Measurements from ENCODE around the gene KIRREL3. TPM values are rescaled to one million over a fixed set of nuclear protein-coding genes. Genes with fewer than 3 reads are reported as not detected.

Gene KIRREL3
- total and polyA plus RNA-seq, 5 donors, result 0.74 to 1.2 (median 1.0) TPM

- ATAC-seq, result peak; percentile 92 to 94
- Histone ChIP-seq H3K4me3 (ENCODE audit: low read length) (no peak overlapping the region), H3K9me3 (ENCODE audit: control insufficient read depth, low read length) (no peaks in the 10 kb centered on the region), H3K27ac (ENCODE audit: low read length) (peak overlapping the region; percentile 39), H3K27me3 (ENCODE audit: control insufficient read depth, insufficient read depth) (no peaks in the 10 kb centered on the region), H3K4me1 (ENCODE audit: control insufficient read depth, insufficient read depth, low read length) (peaks cover 2% of the 10 kb centered on the region)
- 44% methylated on average over 6 of the region's 6 CpGs for WGBS
- intact Hi-C loops (cut with DNase I), result no loop called here
- DNase-seq, result peak in 2 of 3 donors; percentile 24 to 49
These were observed 190.9 kb downstream of the KIRREL3 start for GRCh38 chr11:126809514-126810289.

- DNase-seq (no peak), ATAC-seq (no peak)
- H3K27ac ChIP-seq (ENCODE audit: low read length), result no peak overlapping the region
- 51% methylated on average over 2 of the region's 2 CpGs for WGBS
- intact Hi-C loops (cut with DNase I), result no loop called here
- no peak overlapping the region for H3K4me3 ChIP-seq (ENCODE audit: low read length)
- no peaks in the 10 kb centered on the region for H3K27me3 ChIP-seq (ENCODE audit: control insufficient read depth, insufficient read depth)
- no peaks in the 10 kb centered on the region for H3K9me3 ChIP-seq (ENCODE audit: control insufficient read depth, low read length)
- peaks cover 2% of the 10 kb centered on the region for H3K4me1 ChIP-seq (ENCODE audit: control insufficient read depth, insufficient read depth, low read length)
These were observed 191.7 kb downstream of the KIRREL3 start for GRCh38 chr11:126808836-126809235.

- Histone ChIP-seq H3K4me3 (ENCODE audit: low read length) (no peak overlapping the region), H3K9me3 (ENCODE audit: control insufficient read depth, low read length) (no peaks in the 10 kb centered on the region), H3K27ac (ENCODE audit: low read length) (no peak overlapping the region), H3K4me1 (ENCODE audit: control insufficient read depth, insufficient read depth, low read length) (peaks cover 2% of the 10 kb centered on the region), H3K27me3 (ENCODE audit: control insufficient read depth, insufficient read depth) (no peaks in the 10 kb centered on the region)
- ATAC-seq, result no peak
- WGBS, result 41% methylated on average over 2 of the region's 2 CpGs
- no peak for DNase-seq
- intact Hi-C loops (cut with DNase I), result no loop called here
These were observed 192.3 kb downstream of the KIRREL3 start for GRCh38 chr11:126808296-126808695.

- Histone ChIP-seq H3K27me3 (ENCODE audit: control insufficient read depth, insufficient read depth) (no peaks in the 10 kb centered on the region), H3K9me3 (ENCODE audit: control insufficient read depth, low read length) (no peaks in the 10 kb centered on the region), H3K27ac (ENCODE audit: low read length) (no peak overlapping the region), H3K4me3 (ENCODE audit: low read length) (no peak overlapping the region), H3K4me1 (ENCODE audit: control insufficient read depth, insufficient read depth, low read length) (peaks cover 2% of the 10 kb centered on the region)
- DNase-seq (no peak), ATAC-seq (no peak)
- intact Hi-C loops (cut with DNase I), result no loop called here
- WGBS, result 94% methylated on average over 3 of the region's 3 CpGs
These were observed 194.7 kb downstream of the KIRREL3 start for GRCh38 chr11:126805870-126806269.

GRCh38 chr11:126804363-126804762 lies 196.2 kb downstream of the KIRREL3 start:
- ATAC-seq, result no peak
- H3K4me3 ChIP-seq (ENCODE audit: low read length), result no peak overlapping the region
- DNase-seq, result no peak
- WGBS, result 78% methylated on average over 2 of the region's 2 CpGs
- no peak overlapping the region for H3K27ac ChIP-seq (ENCODE audit: low read length)
- H3K4me1 ChIP-seq (ENCODE audit: control insufficient read depth, insufficient read depth, low read length), result no peaks in the 10 kb centered on the region
- no peaks in the 10 kb centered on the region for H3K9me3 ChIP-seq (ENCODE audit: control insufficient read depth, low read length)
- intact Hi-C loops (cut with DNase I), result no loop called here
- H3K27me3 ChIP-seq (ENCODE audit: control insufficient read depth, insufficient read depth), result no peaks in the 10 kb centered on the region

GRCh38 chr11:126800009-126800408 lies 200.6 kb downstream of the KIRREL3 start:
- intact Hi-C loops (cut with DNase I), result no loop called here
- 81% methylated on average over 3 of the region's 3 CpGs for WGBS
- no peak overlapping the region for H3K4me3 ChIP-seq (ENCODE audit: low read length)
- no peaks in the 10 kb centered on the region for H3K4me1 ChIP-seq (ENCODE audit: control insufficient read depth, insufficient read depth, low read length)
- no peaks in the 10 kb centered on the region for H3K27me3 ChIP-seq (ENCODE audit: control insufficient read depth, insufficient read depth)
- ATAC-seq (no peak), DNase-seq (no peak)
- H3K9me3 ChIP-seq (ENCODE audit: control insufficient read depth, low read length), result no peaks in the 10 kb centered on the region
- H3K27ac ChIP-seq (ENCODE audit: low read length), result no peak overlapping the region

- H3K27me3 ChIP-seq (ENCODE audit: control insufficient read depth, insufficient read depth), result no peaks in the 10 kb centered on the region
- WGBS, result 81% methylated on average over 5 of the region's 5 CpGs
- no peaks in the 10 kb centered on the region for H3K9me3 ChIP-seq (ENCODE audit: control insufficient read depth, low read length)
- ATAC-seq (no peak), DNase-seq (no peak)
- no peak overlapping the region for H3K27ac ChIP-seq (ENCODE audit: low read length)
- H3K4me1 ChIP-seq (ENCODE audit: control insufficient read depth, insufficient read depth, low read length), result no peaks in the 10 kb centered on the region
- intact Hi-C loops (cut with DNase I), result no loop called here
- H3K4me3 ChIP-seq (ENCODE audit: low read length), result no peak overlapping the region
These were observed 203.0 kb downstream of the KIRREL3 start for GRCh38 chr11:126797457-126798169.

- WGBS, result 42% methylated on average over 6 of the region's 6 CpGs
- Histone ChIP-seq H3K4me1 (ENCODE audit: control insufficient read depth, insufficient read depth, low read length) (no peaks in the 10 kb centered on the region), H3K9me3 (ENCODE audit: control insufficient read depth, low read length) (no peaks in the 10 kb centered on the region), H3K27ac (ENCODE audit: low read length) (no peak overlapping the region), H3K27me3 (ENCODE audit: control insufficient read depth, insufficient read depth) (no peaks in the 10 kb centered on the region), H3K4me3 (ENCODE audit: low read length) (no peak overlapping the region)
- intact Hi-C loops (cut with DNase I), result no loop called here
- DNase-seq (no peak), ATAC-seq (peak in 1 of 2 donors; percentile 47)
These were observed 207.0 kb downstream of the KIRREL3 start for GRCh38 chr11:126793596-126793995.

GRCh38 chr11:126791991-126792390 lies 208.6 kb downstream of the KIRREL3 start:
- DNase-seq (no peak), ATAC-seq (no peak)
- Histone ChIP-seq H3K27me3 (ENCODE audit: control insufficient read depth, insufficient read depth) (no peaks in the 10 kb centered on the region), H3K27ac (ENCODE audit: low read length) (no peak overlapping the region), H3K4me1 (ENCODE audit: control insufficient read depth, insufficient read depth, low read length) (no peaks in the 10 kb centered on the region), H3K9me3 (ENCODE audit: control insufficient read depth, low read length) (no peaks in the 10 kb centered on the region), H3K4me3 (ENCODE audit: low read length) (no peak overlapping the region)
- WGBS, result 73% methylated on average over 7 of the region's 7 CpGs
- intact Hi-C loops (cut with DNase I), result no loop called here

- intact Hi-C loops (cut with DNase I), result no loop called here
- Histone ChIP-seq H3K4me3 (ENCODE audit: low read length) (no peak overlapping the region), H3K9me3 (ENCODE audit: control insufficient read depth, low read length) (no peaks in the 10 kb centered on the region), H3K27ac (ENCODE audit: low read length) (no peak overlapping the region), H3K4me1 (ENCODE audit: control insufficient read depth, insufficient read depth, low read length) (no peaks in the 10 kb centered on the region), H3K27me3 (ENCODE audit: control insufficient read depth, insufficient read depth) (no peaks in the 10 kb centered on the region)
- ATAC-seq (no peak), DNase-seq (no peak)
- WGBS, result 85% methylated on average over 3 of the region's 3 CpGs
These were observed 209.1 kb downstream of the KIRREL3 start for GRCh38 chr11:126791446-126791845.

GRCh38 chr11:126790550-126791081 lies 210.0 kb downstream of the KIRREL3 start:
- Histone ChIP-seq H3K27me3 (ENCODE audit: control insufficient read depth, insufficient read depth) (no peaks in the 10 kb centered on the region), H3K27ac (ENCODE audit: low read length) (no peak overlapping the region), H3K4me3 (ENCODE audit: low read length) (no peak overlapping the region), H3K9me3 (ENCODE audit: control insufficient read depth, low read length) (no peaks in the 10 kb centered on the region), H3K4me1 (ENCODE audit: control insufficient read depth, insufficient read depth, low read length) (no peaks in the 10 kb centered on the region)
- DNase-seq, result no peak
- ATAC-seq, result peak in 1 of 2 donors; percentile 87
- 49% methylated on average over 10 of the region's 10 CpGs for WGBS
- intact Hi-C loops (cut with DNase I), result no loop called here

Data from right cardiac atrium (tissue), 5 donors.